ENCODE measurements around the gene GAB3. TPM values are rescaled to one million over a fixed set of nuclear protein-coding genes. Genes with fewer than 3 reads are reported as not detected.
"Not testable (repeated sequence)": the region's sequence is repeated elsewhere in the genome, so short reads cannot be mapped to it uniquely, and the experiment has no call there.

GAB3 gene
- total RNA-seq, 1 donor from 2014 or later: 17.7 TPM

DNA sequence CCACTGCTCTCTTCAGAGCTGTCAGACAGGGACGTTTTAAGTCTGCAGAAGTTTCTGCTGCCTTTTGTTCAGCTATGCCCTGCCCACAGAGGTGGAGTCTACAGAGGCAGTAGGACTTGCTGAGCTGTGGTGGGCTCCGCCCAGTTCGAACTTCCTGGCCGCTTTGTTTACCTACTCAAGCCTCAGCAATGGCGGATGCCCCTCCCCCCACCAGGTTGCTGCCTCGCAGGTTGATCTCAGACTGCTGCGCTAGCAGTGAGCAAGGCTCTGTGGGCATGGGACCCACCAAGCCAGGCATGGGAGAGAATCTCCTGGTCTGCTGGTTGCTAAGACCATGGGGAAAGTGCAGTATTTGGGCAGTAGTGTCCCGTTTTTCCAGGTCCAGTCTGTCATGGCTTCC lies 80.0 kb downstream of the GAB3 start:
- intact Hi-C loops (cut with DNase I); DNase-seq (ENCODE audit: low spot score): not testable (repeated sequence)

DNA sequence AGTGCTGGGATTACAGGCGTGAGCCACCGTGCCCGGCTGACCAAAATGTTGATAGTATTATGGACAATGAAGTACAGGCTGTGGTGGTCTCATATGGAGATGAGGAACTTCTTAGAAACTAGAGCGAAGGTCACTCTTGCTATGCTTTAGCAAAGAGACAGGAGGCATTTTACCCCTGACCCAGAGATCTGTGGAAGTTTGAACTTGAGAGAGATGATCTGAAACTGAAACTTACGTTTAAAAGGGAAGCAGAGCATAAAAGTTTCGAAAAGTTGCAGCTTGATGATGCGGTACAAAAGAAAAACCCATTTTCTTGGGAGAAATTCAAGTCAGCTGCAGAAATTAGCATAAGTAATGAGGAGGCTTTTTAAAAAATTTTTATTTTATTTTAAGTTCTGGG lies 89.0 kb downstream of the GAB3 start:
- DNase-seq (ENCODE audit: low spot score): no peak
- intact Hi-C loops (cut with DNase I): no loop called here

DNA sequence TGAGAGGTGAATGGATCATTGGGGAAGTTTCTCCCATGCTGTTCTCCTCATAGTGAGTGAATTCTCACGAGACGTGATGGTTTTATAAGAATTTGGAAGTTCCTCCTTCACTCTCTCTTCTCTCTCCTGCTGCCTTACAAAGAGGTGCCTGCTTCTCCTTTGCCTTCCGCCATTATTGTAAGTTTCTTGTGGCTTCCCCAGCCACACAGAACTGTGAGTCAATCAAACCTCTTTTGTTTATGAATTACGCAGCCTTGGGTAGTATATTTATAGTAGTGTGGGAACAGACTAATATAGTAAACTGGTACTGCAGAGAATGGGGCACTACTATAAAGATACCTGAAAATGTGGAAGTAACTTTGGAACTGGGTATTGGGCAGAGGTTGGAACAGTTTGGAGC lies 89.7 kb downstream of the GAB3 start:
- intact Hi-C loops (cut with DNase I): no loop called here
- DNase-seq (ENCODE audit: low spot score): no peak

DNA sequence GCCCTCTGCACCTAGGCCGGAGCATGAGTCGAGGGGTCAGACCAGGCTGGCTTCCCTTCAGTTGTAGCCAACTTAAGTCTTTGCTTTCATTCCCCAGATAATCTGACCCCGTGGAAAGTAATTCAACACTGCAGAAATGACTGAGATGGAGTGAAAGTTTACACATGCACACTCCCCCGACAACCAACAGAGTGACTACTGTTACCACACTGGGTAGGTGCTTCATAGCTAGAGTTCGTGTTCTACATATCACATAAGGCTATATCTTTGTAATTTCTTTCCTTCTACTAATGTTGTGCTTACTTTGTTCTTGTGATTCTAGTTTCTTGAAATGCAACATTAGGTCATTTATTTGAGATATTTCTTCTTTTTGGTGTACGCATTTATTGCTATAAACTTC lies 90.3 kb downstream of the GAB3 start:
- no peak for DNase-seq (ENCODE audit: low spot score)
- intact Hi-C loops (cut with DNase I): no loop called here

DNA sequence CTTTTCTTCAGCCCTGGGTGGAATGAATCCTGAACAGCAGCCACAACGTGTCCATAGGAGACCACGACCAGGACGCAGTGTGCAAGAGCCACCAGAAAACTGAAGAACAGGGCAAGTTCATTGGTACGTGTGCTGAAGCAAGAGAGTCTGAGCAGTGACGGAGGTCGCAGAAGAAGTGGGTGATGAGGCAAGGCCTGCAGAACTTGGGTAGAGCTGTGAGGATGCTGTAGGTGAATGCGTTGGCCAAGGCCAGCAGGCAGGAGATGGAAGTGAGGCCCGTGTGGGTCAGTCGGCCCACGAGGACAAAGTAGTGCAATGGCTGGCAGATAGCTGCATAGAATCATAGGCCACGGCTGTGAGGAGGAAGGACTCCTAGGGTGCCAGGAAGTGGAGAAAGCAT lies 91.9 kb downstream of the GAB3 start:
- intact Hi-C loops (cut with DNase I): no loop called here
- DNase-seq (ENCODE audit: low spot score): no peak

DNA sequence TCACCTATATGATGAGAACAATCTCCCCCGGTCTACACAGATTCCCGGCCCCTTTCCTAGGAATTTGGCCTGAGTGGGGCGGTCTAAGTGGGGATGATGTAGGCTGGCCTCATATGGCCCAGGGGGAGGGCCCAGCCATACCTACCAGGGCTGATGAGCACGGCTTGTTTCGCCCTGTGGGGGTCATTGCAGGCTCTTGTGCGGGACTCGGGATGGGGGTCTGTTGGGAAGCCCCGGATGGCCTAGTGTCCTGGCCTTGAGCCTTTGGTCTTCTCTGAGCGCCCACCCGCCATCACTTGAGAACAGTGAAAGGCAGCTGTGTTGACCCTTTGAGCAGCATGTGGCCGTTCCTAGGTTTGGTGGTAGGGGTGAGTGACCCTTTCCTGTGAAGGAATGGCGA lies 92.7 kb downstream of the GAB3 start:
- DNase-seq (ENCODE audit: low spot score): no peak
- intact Hi-C loops (cut with DNase I): no loop called here

DNA sequence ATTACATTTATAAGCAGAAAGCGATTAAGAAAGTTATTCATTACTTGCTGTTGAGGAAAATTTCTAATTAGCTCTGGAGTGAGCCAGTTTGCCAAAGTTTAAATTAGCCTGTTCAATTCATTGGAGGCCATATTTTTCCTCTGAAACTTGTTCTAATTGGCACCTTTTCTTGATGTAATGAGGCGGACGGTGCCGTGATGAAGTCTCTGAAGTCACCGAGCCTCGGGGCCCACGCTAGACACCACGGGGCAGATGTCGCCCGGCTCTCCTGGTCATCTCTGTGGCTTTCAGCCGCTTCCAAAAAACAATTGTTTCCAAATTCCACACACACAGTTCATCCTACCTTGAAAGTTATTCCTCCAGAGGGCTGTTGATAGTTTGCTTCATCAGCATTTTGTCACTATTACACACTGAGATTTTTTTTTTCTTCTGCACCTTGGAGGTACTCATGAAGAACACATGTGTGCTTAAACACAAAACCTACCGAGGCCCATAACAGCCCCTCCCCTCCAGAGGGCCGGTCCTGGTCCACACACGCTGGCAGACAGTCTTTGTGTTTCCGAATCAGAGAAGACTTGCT lies 93.6 kb downstream of the GAB3 start:
- intact Hi-C loops (cut with DNase I): no loop called here
- no peak for DNase-seq (ENCODE audit: low spot score)

DNA sequence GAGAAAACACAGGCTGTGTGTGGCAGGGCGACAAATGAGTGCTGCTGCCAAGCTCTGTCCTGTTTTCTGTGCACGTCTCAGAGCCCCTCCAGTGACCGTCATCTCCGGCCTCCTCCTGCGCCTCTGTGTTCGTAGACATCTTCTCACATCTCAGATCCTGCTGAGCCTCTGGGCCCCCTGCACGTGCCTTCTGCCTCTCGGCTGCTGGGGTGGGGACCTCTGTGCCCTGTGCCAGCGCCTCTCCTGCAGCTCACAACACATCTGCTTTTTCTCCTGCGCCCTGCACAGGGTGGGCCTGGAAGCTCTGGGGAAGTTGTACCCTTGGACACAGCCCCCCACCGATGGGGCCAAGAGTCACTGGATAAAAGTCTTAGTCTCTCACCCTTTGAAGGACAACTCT lies 95.1 kb downstream of the GAB3 start:
- no peak for DNase-seq (ENCODE audit: low spot score)
- intact Hi-C loops (cut with DNase I): no loop called here

DNA sequence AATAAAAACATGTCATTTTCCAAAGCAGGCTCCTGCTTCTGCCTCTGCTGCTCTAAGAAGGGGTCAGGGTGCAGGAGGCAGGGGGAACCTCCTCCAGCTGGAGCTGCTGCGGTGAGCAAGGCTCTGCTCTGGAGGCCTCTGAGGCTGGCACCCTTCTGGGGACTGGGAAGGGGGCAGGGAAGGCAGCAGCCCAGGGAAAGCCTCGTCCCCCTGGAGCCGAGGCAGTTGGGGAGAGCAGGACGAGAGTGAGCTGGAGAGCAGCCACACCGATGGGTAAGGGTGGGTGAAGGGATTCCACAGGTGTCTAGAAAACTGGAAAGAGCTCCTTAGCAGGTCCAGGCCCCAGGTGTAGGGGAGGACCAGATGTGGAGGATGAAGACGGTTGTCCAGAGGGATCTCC lies 95.5 kb downstream of the GAB3 start:
- intact Hi-C loops (cut with DNase I): no loop called here
- no peak for DNase-seq (ENCODE audit: low spot score)

DNA sequence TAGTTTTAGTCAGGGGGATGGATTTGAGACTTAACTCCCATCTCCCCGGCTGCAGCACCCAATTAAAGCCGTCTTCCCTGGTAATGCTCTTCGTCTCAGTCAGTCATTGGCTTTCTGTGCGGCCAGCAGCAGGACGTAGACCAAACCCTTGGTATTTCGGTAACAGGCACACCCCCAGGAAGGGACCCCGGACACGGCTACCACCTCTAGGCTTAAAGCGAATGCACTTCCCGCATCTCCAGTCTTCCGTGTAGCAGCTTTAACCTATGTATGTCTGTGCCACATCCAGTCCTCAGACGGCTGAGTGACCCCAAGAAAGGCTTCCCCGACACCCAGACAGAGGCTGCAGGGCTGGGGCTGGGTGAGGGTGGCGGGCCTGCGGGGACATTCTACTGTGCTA lies 96.0 kb downstream of the GAB3 start:
- intact Hi-C loops (cut with DNase I): no loop called here
- no peak for DNase-seq (ENCODE audit: low spot score)

DNA sequence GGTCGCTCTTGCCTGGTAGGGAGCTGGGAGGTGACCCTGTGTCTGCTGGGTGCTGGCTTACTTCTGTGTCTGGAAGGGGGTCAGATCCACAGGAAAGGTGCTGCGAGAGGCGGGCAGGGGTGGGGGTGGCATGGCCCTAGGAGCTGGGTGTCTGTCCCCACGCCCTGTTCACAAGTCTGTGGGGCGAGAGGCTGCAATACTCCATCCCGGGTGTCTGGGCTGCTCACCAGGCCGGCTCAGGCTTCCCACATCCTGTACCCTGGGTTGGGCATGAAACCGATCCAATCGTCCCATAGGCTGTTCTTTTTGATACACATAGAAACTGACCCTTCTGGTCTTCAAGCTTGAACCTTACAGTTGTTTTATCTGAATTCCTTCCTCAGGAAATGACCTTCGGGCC lies 96.5 kb downstream of the GAB3 start:
- DNase-seq (ENCODE audit: low spot score): no peak
- intact Hi-C loops (cut with DNase I): no loop called here

DNA sequence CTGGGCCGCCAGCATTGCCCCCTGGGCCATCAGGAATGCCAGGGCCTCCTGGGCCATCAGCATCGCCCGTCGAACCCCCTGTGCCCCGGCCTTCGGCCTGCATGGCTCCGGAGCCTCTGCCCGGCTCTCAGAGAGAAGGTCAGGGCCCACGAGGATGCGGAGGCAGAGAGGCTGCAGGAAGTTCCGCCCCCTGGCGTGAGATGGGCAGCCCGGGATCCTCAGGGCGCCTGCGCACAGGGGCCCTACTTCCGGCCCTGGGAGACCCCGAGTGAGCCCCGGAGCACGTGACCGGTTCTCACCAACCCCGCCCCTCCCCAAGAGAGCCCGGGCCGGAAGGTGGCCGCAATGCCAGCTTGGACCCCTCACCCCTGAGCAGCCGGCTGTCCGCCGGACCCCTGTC lies 97.5 kb downstream of the GAB3 start, which contains the start of gene CTAG2:
Gene CTAG2 (minus strand): TSS at position 167 of the 400 bp plus-strand sequence. CDS start 64 bp downstream, at position 103.
- intact Hi-C loops (cut with DNase I); DNase-seq (ENCODE audit: low spot score): not testable (repeated sequence)

DNA sequence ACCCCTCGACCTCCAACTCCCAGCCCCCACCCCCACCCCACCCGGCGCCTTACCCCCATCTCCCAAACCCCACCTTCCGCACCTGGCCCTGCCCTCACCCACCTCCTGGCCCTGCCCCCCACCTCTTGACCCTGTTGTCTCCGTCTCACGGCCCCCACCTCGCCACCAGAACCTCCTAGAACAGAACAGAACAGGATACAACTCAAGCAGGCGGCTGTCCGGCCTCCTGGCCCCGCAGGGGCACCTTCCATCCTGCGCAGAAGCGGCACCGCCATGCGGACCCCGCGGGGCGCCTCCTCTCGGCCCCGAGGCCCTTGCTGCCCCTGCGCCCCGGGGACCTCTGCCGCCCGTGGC lies 97.9 kb downstream of the GAB3 start:
- DNase-seq (ENCODE audit: low spot score): no peak
- intact Hi-C loops (cut with DNase I): no loop called here

DNA sequence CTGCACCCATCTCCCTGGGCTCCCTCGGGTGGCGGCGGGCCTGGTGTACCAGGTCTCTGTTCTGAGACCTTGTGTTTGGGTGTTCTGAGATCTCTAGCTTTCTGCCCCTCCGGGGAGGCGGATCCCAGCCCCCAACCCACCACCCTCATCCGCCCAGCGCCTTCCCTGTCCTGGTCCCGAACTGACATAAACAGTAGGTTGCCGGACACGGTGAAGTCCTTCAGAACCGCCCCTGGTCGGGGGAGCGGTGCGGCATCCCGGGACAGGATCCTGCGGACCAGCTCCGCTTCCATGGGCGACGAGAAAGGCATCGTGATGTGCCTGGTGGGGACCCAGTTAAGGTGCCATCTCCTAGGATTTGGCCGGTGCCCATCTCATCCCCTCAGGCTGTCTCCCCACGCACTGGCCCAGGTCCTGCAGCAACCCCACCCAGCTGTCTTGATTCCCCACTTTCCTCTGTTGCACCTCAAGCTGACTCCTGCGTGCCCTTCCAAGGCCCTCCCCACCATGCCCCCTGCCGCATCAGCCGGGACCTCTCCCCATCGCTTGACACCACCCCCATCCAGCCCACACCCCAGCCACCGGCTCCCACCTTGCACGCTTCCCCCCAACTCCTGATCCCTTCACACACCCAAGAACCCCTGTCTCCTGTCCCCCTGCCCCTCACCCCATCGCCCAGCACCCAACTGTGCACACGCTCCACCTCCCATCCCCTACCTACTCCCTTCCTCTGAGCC lies 98.4 kb downstream of the GAB3 start:
- intact Hi-C loops (cut with DNase I): no loop called here
- DNase-seq (ENCODE audit: low spot score): no peak

DNA sequence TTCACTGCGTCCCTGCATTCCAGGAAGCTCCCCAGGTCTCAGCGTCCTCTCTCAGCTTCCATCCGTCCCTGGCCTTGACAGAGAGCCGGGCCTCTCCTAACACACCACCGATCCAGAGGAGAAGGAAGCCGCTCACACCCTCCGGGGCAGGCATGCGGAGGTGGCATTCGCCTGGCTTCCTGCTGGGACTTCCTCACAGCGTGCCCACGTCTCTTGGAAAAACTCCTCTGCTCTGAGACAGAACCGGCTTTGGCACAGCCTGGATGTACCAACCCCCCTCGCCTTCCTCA lies 100.7 kb downstream of the GAB3 start:
- intact Hi-C loops (cut with DNase I): no loop called here
- DNase-seq (ENCODE audit: low spot score): no peak

DNA sequence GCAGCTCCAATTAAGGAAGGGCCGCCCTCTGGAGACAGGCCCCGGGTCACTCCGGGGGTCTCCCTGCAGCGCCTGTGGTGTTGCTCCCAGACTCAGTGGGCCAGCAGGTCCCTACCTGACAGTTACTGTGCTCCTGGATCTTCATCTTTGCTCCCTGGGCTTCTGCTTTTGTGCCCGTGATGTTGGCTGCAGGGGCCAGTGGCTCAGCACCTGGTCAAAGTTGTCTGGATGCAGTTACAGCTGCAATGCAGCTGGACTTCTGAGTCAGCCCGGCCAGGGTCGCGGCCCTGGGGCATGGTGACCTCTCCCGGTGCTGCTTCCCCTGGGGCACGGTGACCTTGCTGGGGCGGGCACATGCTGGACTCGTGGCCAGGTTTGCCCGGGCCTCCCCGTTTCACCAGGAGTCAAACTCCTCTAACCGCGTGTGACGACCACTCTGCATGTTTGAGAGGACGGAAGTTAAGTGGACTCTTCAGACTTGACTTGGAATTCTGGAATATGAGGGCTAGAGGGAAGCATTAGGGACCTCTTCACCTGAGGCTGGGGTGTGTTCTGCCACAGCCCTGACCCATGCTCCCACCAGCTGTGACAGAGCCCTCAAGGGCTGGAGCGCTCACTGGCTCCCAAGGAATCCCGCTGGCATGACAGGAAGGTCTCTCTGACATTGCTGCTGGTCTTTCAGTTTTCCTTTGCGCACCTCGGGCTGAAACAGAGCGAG lies 101.2 kb downstream of the GAB3 start:
- no peak for DNase-seq (ENCODE audit: low spot score)
- intact Hi-C loops (cut with DNase I): no loop called here

DNA sequence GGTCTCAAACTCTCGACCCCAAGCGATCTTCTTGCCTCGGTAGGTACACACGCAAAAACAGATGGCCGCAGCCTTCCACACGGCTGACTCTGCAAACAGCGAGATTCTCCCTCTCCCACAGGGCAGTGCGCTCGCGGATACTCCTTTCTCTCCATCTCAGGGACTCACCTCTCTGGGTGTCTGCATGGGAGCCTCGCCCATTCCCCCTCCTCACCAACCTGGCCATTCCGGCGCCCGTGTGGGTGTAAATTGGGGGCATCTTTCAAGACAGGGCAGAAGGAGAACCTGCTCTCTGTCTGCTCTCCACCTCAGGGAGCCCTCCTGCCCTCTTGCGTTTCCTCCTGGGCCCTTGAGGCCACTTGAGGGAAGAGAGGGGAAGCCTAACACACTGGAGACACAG lies 101.9 kb downstream of the GAB3 start:
- no peak for DNase-seq (ENCODE audit: low spot score)
- intact Hi-C loops (cut with DNase I): no loop called here

DNA sequence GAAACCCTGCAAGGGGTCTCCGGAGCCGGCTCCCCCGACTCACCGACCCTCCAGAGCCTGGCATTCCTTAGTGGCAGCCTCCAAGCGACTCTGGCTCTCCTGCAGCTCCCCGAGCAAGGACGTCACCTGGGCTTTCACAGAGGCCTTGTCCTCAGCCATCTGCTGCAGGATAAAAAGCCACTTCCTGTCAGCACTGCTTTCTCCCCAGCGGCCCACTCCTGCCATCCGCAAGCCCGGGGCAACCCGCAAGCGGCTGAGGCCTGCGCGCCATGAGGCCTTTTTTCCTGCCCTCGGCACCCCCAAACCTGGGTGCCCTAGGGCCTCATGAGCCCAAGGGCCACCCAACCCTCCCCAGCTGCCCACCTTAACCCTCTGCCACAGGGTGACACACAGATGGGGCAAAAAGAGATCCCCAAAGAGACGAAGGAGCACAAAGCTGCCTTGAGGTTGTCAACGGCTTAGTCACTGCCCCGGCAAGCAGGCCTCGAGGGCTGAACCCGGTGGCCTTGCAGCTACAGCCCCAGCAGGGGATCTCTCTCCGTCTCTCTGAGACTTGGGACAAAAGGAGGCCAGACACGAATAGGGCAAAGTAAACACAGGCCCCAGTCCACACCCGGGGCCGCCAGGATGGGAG lies 105.0 kb downstream of the GAB3 start:
- intact Hi-C loops (cut with DNase I); DNase-seq (ENCODE audit: low spot score): not testable (repeated sequence)

DNA sequence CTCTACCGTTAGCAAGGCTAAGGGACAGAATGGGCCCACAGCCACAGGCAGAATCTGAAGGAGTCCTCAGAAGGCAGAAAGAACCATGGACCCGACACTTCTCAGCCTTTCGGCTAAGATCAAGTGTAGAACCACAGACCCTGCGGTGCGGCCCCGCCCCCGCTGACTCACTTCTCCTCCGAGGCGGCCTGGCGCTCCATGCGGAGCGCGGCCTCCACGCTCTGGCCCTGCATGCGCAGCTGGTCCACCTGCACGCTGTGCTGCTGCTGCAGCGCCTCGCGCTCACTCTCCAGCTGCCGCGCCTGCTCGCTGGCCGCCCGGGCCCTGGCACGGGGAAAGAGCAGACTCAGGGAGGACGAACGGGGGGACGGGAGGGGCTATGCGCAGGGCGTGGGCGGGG lies 107.2 kb downstream of the GAB3 start:
- DNase-seq (ENCODE audit: low spot score); intact Hi-C loops (cut with DNase I): not testable (repeated sequence)

DNA sequence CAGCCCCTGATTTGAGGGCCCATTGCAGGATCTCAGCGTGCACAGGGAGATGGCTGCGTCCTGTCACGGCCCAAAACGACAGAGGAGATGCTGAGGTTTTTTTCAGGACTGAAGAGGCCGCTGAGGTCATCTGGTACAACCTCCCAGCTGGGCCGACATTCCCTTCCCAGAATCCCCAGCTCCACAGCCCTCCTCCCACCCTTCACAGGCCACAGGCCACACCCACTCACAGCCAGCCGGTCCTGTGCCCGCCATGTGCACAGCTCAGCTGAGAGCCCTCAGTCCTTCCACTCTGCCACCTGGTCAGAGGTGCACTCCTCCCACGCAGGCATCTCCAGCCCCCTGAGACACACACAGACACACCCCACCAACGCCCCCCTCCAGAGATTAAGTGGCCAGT lies 109.1 kb downstream of the GAB3 start:
- intact Hi-C loops (cut with DNase I): not testable (repeated sequence)

DNA sequence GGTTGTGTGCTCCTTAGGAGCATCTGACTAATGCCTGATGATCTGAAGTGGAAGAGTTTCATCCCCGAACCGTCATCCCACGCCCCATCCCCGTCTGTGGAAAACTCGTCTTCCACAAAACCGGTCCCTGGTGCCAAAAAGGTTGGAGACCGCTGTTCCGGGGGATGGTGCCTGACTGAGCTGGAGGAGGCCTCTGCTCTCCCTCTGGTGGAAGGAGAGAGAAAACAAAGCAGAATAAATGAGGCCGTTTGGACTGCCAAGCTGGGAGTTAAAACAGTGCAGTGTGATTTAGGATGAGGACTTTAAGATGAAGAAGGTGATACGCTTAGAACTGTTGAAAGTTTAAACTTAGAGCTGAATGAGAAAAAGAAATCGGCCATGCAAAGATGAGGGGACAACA lies 117.2 kb downstream of the GAB3 start:
- intact Hi-C loops (cut with DNase I); DNase-seq (ENCODE audit: low spot score): not testable (repeated sequence)

More for the DNA sequence above, 109.1 kb downstream of the GAB3 start:
- DNase-seq (ENCODE audit: low spot score): not testable (repeated sequence)

Measured in cardiac septum (tissue), 1 donor.